SK-N-MC (cell line): ENCODE data around the gene GLCE.

Experiments used
- EZH2 ChIP-seq: fragments of 200-600 bp; sonication (generic); IDR thresholded peaks from one replicate; pipeline ENCODE4 v1.6.1; 2017; ENCODE audit warnings: antibody characterized with exemption
- POLR2AphosphoS5 ChIP-seq: IDR thresholded peaks from 2 replicates; pipeline ENCODE4 v1.6.1; 2012; ENCODE audit warnings: mild to moderate bottlenecking, low read depth, low read length, borderline replicate concordance

DNA sequence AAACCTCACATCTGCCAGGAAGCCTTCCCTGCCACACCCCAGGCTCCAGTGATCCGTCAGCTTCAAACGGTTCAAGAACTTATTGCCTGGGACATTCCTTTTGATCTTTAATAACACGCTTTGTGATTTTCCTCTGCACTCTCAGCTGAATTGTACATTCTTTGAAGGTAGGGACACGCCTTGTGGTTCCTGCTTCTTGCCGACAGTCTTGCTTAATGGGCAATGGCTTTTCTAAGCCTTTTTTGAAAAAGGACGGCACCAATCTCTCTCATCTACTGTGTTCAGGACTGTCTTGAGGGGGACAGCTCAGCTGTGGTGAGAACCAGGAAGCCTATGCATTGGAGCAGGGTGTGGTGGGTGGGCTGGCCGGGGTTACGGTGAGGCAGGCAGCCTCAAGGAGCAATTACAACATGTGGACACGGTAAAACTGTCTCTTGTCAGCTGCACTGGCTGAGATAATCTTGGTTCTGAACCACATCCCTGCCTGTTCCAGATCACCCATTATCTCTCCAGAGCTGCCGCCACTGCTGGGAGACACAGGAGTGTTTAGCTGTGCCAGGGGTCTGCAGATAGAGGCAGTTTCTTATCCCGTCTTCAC, 46.0 kb upstream of the GLCE start:
- TF ChIP-seq POLR2AphosphoS5 (no peak), EZH2 (no peak)
